HCT116 (cell line): ENCODE measurements around the gene FOSB.

Source experiments
- CEBPB ChIP-seq: IDR thresholded peaks from 2 replicates; pipeline ENCODE4 v1.6.1; 2012; ENCODE audit warnings: low read depth
- EGR1 ChIP-seq: IDR thresholded peaks from 2 replicates; pipeline ENCODE4 v1.6.1; 2012; ENCODE audit warnings: low read depth
- ELF1 ChIP-seq: IDR thresholded peaks from 2 replicates; pipeline ENCODE4 v1.6.1; 2012; ENCODE audit warnings: low read depth, borderline replicate concordance
- EZH2 ChIP-seq: fragments of 200-600 bp; sonication (generic); IDR thresholded peaks from 2 replicates; pipeline ENCODE4 v1.6.1; 2017; ENCODE audit warnings: antibody characterized with exemption, mixed run types
- JUND ChIP-seq: IDR thresholded peaks from 2 replicates; pipeline ENCODE4 v1.6.1; 2012
- POLR2A ChIP-seq: IDR thresholded peaks from 2 replicates; pipeline ENCODE4 v1.7.0; 2011; ENCODE audit warnings: borderline replicate concordance; ENCODE audit not compliant: insufficient read depth, insufficient read length; ENCODE audit errors: extremely low read depth
- POLR2AphosphoS5 ChIP-seq: IDR thresholded peaks from 2 replicates; pipeline ENCODE4 v1.6.1; 2011; ENCODE audit warnings: mild to moderate bottlenecking, low read depth, low read length, moderate library complexity
- SIN3A ChIP-seq: IDR thresholded peaks from 2 replicates; pipeline ENCODE4 v1.6.1; 2012; ENCODE audit warnings: low read depth
- SP1 ChIP-seq: IDR thresholded peaks from 2 replicates; pipeline ENCODE4 v1.6.1; 2012; ENCODE audit warnings: low read depth
- TF ChIP-seq, protein P1 (sequence below), 3 experiments: fragments of 200-600 bp in 1 of 3; sonication (generic) in 1 of 3; IDR thresholded peaks in 2 of 3; conservative IDR thresholded peaks in 1 of 3; 2 replicates each; pipeline ENCODE4 v1.5.1; 2012 to 2017; ENCODE audit warnings: low read depth in 2 of 3, low read length in 2 of 3, antibody characterized with exemption in 1 of 3, borderline replicate concordance in 1 of 3, control low read depth in 1 of 3, mild to moderate bottlenecking in 1 of 3, mixed read lengths in 1 of 3, mixed run types in 1 of 3, moderate library complexity in 1 of 3; ENCODE audit not compliant: insufficient read depth in 1 of 3
- TF ChIP-seq, protein P2 (sequence below): IDR thresholded peaks from 2 replicates; pipeline ENCODE4 v1.6.1; 2011; ENCODE audit warnings: mild to moderate bottlenecking, low read length, moderate library complexity; ENCODE audit not compliant: insufficient replicate concordance; ENCODE audit errors: extremely low read depth
- TF ChIP-seq, protein P3 (sequence below): IDR thresholded peaks from 2 replicates; pipeline ENCODE4 v1.6.1; 2012; ENCODE audit warnings: low read depth

DNA sequence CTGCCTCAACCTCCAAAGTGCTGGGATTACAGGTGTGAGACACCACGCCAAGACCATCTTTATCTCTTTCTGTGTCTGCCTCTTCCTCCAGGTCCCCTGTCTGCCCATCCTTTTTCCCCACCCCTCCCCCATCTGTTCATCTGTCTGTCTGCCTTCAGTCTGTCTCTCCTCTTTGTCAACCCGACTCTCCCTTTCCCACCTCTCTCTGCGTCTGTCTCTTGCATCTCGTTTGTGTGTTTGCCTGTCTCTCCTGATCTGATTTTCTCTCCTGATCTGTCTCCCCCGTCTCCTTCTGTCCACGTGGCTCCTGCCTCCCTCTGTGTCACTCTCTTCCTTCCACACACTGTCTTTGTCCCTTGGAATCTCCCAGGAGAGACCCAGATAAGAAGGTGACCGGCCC is 49.4 kb downstream of the FOSB start:
- TF ChIP-seq, protein P1, sequence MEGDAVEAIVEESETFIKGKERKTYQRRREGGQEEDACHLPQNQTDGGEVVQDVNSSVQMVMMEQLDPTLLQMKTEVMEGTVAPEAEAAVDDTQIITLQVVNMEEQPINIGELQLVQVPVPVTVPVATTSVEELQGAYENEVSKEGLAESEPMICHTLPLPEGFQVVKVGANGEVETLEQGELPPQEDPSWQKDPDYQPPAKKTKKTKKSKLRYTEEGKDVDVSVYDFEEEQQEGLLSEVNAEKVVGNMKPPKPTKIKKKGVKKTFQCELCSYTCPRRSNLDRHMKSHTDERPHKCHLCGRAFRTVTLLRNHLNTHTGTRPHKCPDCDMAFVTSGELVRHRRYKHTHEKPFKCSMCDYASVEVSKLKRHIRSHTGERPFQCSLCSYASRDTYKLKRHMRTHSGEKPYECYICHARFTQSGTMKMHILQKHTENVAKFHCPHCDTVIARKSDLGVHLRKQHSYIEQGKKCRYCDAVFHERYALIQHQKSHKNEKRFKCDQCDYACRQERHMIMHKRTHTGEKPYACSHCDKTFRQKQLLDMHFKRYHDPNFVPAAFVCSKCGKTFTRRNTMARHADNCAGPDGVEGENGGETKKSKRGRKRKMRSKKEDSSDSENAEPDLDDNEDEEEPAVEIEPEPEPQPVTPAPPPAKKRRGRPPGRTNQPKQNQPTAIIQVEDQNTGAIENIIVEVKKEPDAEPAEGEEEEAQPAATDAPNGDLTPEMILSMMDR (IDR thresholded peaks at IDR 0.05 in 2 of 3, conservative IDR thresholded peaks at IDR 0.05 in 1 of 3; ENCODE audit: borderline replicate concordance in 1 of 3, insufficient read depth in 1 of 3, low read depth in 2 of 3, low read length in 2 of 3) = no peak
- TF ChIP-seq POLR2AphosphoS5 (no peak), POLR2A (no peak), EZH2 (no peak), ELF1 (no peak), CEBPB (no peak), SP1 (no peak), SIN3A (no peak), EGR1 (no peak), JUND (no peak)
- TF ChIP-seq, protein P2, sequence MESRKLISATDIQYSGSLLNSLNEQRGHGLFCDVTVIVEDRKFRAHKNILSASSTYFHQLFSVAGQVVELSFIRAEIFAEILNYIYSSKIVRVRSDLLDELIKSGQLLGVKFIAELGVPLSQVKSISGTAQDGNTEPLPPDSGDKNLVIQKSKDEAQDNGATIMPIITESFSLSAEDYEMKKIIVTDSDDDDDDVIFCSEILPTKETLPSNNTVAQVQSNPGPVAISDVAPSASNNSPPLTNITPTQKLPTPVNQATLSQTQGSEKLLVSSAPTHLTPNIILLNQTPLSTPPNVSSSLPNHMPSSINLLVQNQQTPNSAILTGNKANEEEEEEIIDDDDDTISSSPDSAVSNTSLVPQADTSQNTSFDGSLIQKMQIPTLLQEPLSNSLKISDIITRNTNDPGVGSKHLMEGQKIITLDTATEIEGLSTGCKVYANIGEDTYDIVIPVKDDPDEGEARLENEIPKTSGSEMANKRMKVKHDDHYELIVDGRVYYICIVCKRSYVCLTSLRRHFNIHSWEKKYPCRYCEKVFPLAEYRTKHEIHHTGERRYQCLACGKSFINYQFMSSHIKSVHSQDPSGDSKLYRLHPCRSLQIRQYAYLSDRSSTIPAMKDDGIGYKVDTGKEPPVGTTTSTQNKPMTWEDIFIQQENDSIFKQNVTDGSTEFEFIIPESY = no peak
- TF ChIP-seq, protein P3, sequence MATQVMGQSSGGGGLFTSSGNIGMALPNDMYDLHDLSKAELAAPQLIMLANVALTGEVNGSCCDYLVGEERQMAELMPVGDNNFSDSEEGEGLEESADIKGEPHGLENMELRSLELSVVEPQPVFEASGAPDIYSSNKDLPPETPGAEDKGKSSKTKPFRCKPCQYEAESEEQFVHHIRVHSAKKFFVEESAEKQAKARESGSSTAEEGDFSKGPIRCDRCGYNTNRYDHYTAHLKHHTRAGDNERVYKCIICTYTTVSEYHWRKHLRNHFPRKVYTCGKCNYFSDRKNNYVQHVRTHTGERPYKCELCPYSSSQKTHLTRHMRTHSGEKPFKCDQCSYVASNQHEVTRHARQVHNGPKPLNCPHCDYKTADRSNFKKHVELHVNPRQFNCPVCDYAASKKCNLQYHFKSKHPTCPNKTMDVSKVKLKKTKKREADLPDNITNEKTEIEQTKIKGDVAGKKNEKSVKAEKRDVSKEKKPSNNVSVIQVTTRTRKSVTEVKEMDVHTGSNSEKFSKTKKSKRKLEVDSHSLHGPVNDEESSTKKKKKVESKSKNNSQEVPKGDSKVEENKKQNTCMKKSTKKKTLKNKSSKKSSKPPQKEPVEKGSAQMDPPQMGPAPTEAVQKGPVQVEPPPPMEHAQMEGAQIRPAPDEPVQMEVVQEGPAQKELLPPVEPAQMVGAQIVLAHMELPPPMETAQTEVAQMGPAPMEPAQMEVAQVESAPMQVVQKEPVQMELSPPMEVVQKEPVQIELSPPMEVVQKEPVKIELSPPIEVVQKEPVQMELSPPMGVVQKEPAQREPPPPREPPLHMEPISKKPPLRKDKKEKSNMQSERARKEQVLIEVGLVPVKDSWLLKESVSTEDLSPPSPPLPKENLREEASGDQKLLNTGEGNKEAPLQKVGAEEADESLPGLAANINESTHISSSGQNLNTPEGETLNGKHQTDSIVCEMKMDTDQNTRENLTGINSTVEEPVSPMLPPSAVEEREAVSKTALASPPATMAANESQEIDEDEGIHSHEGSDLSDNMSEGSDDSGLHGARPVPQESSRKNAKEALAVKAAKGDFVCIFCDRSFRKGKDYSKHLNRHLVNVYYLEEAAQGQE = no peak
